IMR-90 (cell line): ENCODE data around the gene NALF2.

Source experiments
- BHLHE40 ChIP-seq: fragments of 150-350 bp; IDR thresholded peaks from 2 replicates; pipeline ENCODE4 v1.6.1; 2016; ENCODE audit warnings: mild to moderate bottlenecking, low read depth, low read length
- CTCF ChIP-seq: conservative IDR thresholded peaks from 2 replicates; pipeline ENCODE4 v1.5.1; 2012; ENCODE audit warnings: mild to moderate bottlenecking, low read depth, low read length, improper control_type of control experiment
- MAFK ChIP-seq: IDR thresholded peaks from 2 replicates; pipeline ENCODE4 v1.6.1; 2012; ENCODE audit warnings: low read depth, low read length, improper control_type of control experiment
- MAZ ChIP-seq: IDR thresholded peaks from 2 replicates; pipeline ENCODE4 v1.6.1; 2012; ENCODE audit warnings: low read depth, mild to moderate bottlenecking, low read length, improper control_type of control experiment, moderate library complexity, borderline replicate concordance
- MXI1 ChIP-seq: IDR thresholded peaks from 2 replicates; pipeline ENCODE4 v1.6.1; 2012; ENCODE audit warnings: low read depth, mild to moderate bottlenecking, low read length, moderate library complexity, borderline replicate concordance
- RAD21 ChIP-seq: IDR thresholded peaks from 2 replicates; pipeline ENCODE4 v1.6.1; 2012; ENCODE audit warnings: low read length, improper control_type of control experiment
- RCOR1 ChIP-seq: IDR thresholded peaks from 2 replicates; pipeline ENCODE4 v1.6.1; 2012; ENCODE audit warnings: mild to moderate bottlenecking, low read length, improper control_type of control experiment; ENCODE audit not compliant: insufficient replicate concordance

GRCh38 chrX:69541956-69542355 is 37.8 kb downstream of the NALF2 start:
- TF ChIP-seq CTCF (no peak), MAZ (no peak), RCOR1 (no peak), MXI1 (no peak), RAD21 (no peak), BHLHE40 (no peak), MAFK (no peak)
